HG03469 (cell line): ENCODE results near the gene TSEN34.
"Not testable (repeated sequence)": the region's sequence is repeated elsewhere in the genome, so short reads cannot be mapped to it uniquely, and the experiment has no call there.

ENCODE experiments used
- ATAC-seq: cut with Tn5 transposase; IDR thresholded peaks from one replicate; pipeline ENCODE4 v1.9.1; 2021; ENCODE audit warnings: mild to moderate bottlenecking, moderate library complexity, moderate number of reproducible peaks; ENCODE audit not compliant: unreplicated experiment

TSEN34 gene

DNA sequence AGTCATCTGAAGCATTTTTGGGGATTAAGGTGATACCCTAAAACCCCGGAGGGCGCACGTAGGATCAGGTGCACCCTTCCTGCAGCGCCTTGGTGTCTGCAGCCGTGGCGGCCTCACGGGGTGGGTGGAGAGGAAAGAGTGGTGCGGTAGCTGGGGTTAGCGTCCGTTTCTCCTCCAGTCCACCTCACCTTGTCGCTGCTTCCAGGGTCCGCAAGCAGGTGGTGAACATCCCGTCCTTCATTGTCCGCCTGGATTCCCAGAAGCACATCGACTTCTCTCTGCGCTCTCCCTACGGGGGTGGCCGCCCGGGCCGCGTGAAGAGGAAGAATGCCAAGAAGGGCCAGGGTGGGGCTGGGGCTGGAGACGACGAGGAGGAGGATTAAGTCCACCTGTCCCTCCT lies 16.1 kb downstream of the TSEN34 start:
- not testable (repeated sequence) for ATAC-seq

- no peak for ATAC-seq
Observed at GRCh38 chr19:54207676-54207982, 16.5 kb downstream of the TSEN34 start.

DNA sequence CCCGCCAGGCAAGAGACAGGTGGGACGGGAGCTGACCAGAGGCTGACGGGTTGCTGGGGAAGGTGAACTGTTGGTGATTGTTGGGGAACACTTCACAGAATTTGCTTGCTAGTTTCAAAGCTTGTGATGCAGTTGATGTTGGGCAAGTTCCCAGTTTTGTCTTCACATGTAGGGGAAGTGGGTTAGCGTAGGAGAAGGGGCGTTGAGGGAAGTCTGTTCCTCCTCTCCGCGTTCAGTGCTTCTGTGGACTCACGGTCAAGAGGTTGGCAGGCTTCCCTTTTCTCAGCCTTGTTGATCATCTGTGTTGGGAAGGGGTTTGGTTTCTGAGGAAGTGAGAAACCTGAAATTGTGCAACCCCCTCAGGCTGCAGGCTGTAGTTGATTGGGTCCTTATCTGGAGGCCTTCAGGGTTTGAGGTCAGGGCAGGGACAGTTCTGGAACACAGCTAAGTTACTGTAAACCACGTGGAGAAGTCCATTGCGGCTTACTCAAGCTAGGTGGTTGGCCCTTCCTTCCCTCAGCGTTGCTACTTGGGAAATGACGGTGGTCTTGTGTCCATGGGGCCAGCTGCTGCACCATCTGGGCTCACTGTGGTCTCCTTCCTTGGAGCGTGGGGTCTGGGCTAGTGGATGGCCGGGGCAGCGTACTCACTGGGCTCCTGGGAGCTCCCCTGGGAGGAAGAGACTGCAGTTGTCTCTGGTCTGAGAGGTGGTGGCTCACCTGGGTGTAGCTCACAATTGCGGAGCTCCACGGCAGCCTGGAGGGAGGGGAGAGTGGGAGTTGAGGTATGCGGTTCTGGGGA lies 17.1 kb downstream of the TSEN34 start:
- ATAC-seq, result no peak

GRCh38 chr19:54208784-54209057 lies 17.6 kb downstream of the TSEN34 start:
- ATAC-seq, result no peak

DNA sequence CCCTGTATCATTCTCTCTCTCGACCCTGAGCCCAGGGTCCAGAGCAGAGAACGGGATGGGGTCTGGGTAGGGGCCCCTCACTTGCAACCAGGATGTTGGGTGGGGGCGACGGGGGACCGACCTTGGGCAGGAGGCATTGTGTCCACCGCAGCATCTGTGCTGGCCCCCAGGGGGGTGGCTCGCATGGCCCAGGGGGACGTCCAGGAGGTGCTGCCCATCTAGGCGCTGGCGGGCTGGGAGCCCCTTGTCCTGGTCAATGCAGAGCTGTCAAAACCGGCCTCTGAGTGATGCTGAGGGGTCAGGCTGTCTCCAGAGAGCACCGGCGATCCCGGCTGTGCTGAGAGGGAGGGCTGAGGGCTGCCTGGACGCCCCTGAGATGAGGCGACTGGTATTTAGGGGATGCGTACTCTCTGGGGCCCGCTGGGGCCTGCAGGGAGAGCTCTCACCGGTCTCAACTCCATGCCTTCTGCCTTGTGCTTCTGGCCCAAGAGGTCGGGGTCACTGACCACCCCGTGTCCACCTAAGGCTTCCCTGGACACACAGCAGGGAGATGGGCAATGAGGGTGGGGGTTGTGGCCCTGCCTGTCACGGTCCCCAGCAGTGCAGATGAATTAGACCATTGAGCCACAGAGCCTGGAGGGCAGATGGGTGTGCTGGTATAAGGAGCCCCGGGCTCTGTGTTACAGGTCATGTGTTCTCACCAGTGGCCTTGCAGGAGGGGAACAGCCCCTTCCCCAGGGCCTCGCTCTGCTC lies 18.1 kb downstream of the TSEN34 start:
- no peak for ATAC-seq

GRCh38 chr19:54209811-54210494 lies 18.8 kb downstream of the TSEN34 start:
- no peak for ATAC-seq

DNA sequence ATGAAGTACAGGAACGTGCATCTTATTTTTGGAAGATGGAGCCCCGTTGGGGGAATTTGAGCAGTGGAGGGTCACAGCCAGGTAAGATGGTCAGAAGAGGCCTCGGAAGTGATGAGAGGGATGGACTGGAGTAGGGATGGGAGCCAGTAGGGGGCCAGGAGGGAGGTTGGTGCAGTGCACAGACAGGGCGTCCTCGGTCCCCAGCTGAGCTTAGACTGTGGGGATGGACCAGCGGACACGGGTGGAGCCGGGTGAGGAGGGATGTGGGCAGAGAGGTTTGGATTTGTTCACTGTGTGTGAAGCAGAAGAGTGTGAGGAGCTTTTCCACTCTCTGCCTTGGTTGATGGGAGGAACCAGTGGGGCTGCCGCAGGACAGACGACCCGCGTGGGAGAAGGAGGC lies 20.1 kb downstream of the TSEN34 start:
- no peak for ATAC-seq

DNA sequence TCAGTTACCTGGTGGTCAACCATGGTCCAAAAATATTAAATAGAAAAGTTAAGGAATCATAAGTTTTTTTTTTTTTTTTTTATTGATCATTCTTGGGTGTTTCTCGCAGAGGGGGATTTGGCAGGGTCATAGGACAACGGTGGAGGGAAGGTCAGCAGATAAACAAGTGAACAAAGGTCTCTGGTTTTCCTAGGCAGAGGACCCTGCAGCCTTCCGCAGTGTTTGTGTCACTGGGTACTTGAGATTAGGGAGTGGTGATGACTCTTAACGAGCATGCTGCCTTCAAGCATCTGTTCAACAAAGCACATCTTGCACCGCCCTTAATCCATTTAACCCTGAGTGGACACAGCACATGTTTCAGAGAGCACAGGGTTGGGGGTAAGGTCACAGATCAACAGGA lies 23.1 kb downstream of the TSEN34 start:
- ATAC-seq, result not testable (repeated sequence)

- not testable (repeated sequence) for ATAC-seq
Observed at GRCh38 chr19:54214734-54215133, 23.6 kb downstream of the TSEN34 start.

GRCh38 chr19:54216869-54217268 lies 25.8 kb downstream of the TSEN34 start:
- ATAC-seq, result no peak

- not testable (repeated sequence) for ATAC-seq
Observed at GRCh38 chr19:54217517-54218247, 26.6 kb downstream of the TSEN34 start.

DNA sequence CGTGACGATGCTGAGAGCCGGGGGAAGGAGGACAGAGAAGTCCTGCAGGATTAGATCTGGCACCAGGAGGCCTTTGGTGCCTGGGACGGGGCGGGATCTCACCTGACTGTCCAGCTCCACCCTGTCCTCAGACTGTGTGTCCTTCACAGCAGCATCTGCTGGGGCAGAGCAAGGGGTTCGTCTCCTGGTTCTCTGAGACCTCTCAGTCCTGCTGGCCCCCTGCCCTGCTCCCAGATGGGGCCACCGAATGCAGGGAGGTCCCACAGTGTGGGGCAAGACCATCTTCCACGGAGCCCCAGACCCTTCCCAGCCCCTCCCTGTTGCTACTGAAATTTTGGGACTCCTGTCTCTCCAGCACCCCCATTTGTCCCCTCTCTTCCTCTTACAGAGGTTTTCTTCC lies 27.2 kb downstream of the TSEN34 start:
- no peak for ATAC-seq

- no peak for ATAC-seq
Observed at GRCh38 chr19:54218960-54219661, 28.0 kb downstream of the TSEN34 start.

DNA sequence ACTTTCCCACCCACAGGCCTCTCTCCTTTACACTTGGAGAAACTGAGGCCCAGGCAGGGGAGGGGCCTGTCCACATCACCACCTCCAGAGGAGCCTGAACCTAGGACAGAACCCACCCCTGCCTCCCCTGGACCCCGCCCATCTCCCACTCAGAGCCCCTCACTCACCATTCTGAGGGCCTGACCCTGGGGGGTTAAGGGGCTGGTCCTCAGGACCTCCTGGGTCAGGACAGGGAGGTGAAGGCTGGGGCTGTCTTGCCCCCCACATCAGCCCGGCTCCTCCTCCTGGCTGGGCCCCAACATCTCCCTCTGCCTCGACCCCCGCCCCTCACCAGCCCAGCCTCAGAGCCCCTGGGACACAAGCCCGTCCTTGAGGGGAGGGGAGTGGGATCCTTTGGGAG lies 28.6 kb downstream of the TSEN34 start:
- ATAC-seq, result not testable (repeated sequence)

DNA sequence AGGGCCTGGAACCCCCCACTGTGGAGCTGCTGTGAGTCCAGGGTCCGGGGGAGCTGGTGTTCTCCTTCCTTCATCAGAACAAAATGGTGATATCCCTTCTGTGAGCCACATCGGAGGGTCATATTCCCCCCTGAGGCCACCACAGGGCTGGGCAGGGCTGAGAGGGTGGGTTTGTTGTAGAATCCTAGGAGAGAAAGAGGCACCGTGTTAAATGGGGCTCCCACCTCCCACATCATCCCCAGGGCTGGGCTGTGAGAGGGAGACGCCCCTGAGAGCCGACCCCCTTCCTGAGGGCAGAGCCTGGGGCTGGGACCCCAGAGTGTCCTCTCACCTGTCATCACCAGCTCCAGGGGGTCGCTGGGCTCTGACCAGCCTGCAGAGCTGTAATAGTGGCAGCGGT lies 30.8 kb downstream of the TSEN34 start:
- ATAC-seq, result not testable (repeated sequence)

- not testable (repeated sequence) for ATAC-seq
Observed at GRCh38 chr19:54222474-54223276, 31.6 kb downstream of the TSEN34 start, which contains the start of gene LILRB3. LILRB3 (minus strand) TSS chr19:54223007; CDS start chr19:54222976, 31 bp downstream.

DNA sequence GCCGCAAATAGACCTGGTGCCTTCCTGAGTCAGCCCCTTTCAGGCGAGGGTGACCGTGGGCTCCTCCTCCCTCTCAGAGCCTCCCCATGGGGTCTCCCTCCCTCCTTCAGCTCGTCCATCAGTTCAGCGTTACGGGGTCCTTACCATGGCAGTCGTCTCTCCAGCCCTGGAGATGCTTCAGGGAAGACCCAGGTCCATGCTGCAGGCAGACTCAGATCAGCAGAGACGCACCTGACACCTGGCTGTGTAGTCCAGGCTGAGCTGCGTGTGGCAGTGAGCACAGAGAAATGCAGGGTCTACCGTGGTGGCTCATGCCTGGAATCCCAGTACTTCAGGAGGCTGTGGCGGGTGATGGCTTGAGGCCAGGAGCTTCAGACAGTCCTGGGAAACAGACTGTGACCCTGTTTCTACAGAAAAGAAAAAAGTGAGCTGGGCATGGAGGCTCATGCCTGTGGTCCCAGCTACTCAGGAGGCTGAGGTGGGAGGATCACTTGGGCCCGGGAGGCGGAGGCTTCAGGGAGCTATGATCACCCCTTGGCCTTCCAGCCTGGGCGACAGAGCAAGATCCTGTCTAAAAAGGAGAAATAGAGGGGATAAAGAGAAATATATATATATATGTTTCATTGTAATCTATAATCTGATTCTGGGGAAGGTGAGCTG lies 32.3 kb downstream of the TSEN34 start:
- not testable (repeated sequence) for ATAC-seq

DNA sequence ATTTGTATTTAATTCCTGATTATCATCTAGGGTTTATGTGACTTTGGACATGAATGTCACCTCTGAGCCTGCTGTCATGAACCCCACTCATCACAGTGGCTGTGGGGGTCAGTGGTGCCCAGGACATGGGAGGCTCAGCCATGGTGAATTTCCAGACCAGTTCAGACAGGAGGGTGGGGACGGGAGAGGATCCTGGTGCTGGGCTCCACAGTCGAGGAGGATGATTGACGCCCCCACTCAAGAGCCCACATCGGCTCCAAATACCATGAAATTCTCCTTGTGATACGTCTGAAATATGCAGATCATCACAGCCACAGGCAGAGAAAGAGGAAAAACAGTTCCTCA lies 32.8 kb downstream of the TSEN34 start:
- ATAC-seq, result not testable (repeated sequence)

DNA sequence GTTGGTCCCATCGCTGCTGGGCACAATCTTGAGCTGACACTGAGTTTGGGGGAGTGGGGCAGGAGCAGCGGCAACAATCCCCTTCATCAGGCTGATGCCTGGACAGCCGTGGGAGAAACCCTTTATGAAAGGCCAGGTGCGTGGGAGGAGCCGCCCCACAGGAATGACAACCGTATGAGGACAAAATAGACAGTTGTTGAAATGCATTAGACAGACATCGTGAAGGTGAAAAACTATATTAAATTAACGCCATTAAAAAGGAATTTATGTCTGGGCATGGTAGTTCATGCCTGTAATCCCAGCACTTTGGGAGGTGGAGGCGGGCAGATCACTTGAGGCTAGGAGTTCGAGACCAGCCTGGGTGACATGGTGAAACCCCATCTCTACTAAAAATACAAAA lies 33.5 kb downstream of the TSEN34 start:
- ATAC-seq, result not testable (repeated sequence)
